HL-60/S4 treated with retinoic acid at 250 ng/mL for 4 days and 3 days (cell line): ENCODE results near the gene DAND5.
"Not testable (repeated sequence)": the region's sequence is repeated elsewhere in the genome, so short reads cannot be mapped to it uniquely, and the experiment has no call there.

Experiments used
- in situ Hi-C: fragments of 300-500 bp; cut with MboI; formaldehyde crosslinking; loops from 2 replicates; pipeline ENCODE4 v1.7.0; 2022; ENCODE audit warnings: low sequenced_read_pairs

Gene DAND5

GRCh38 chr19:12945479-12946091, 23.8 kb upstream of the DAND5 start, which contains the start of gene RAD23A:
RAD23A (plus strand) TSS chr19:12945862; CDS start chr19:12945949, 87 bp downstream.
- in situ Hi-C loops: no loop called here

- in situ Hi-C loops: no loop called here
Observed at GRCh38 chr19:12946092-12946721, 23.2 kb upstream of the DAND5 start.

- in situ Hi-C loops: no loop called here
Observed at GRCh38 chr19:12946731-12947496, 22.5 kb upstream of the DAND5 start.

GRCh38 chr19:12947702-12948611, 21.4 kb upstream of the DAND5 start:
- in situ Hi-C loops: no loop called here

- in situ Hi-C loops: no loop called here
Observed at GRCh38 chr19:12948612-12949362, 20.6 kb upstream of the DAND5 start.

- in situ Hi-C loops: no loop called here
Observed at GRCh38 chr19:12949363-12950283, 19.8 kb upstream of the DAND5 start.

GRCh38 chr19:12952050-12952449, 17.3 kb upstream of the DAND5 start:
- in situ Hi-C loops: not testable (repeated sequence)

GRCh38 chr19:12952488-12953137, 16.8 kb upstream of the DAND5 start:
- in situ Hi-C loops: no loop called here

GRCh38 chr19:12953138-12953798, 16.1 kb upstream of the DAND5 start:
- in situ Hi-C loops: no loop called here

- in situ Hi-C loops: no loop called here
Observed at GRCh38 chr19:12953799-12954611, 15.4 kb upstream of the DAND5 start.

GRCh38 chr19:12954612-12954962, 14.8 kb upstream of the DAND5 start:
- in situ Hi-C loops: no loop called here

- in situ Hi-C loops: not testable (repeated sequence)
Observed at GRCh38 chr19:12955575-12955974, 13.8 kb upstream of the DAND5 start.

GRCh38 chr19:12955996-12956395, 13.4 kb upstream of the DAND5 start:
- in situ Hi-C loops: no loop called here

- in situ Hi-C loops: no loop called here
Observed at GRCh38 chr19:12956446-12957388, 12.7 kb upstream of the DAND5 start, which contains the start of gene GADD45GIP1. GADD45GIP1 (minus strand) TSS chr19:12957223; CDS start chr19:12957212, 11 bp downstream.

- in situ Hi-C loops: not testable (repeated sequence)
Observed at GRCh38 chr19:12957389-12957952, 11.9 kb upstream of the DAND5 start.

GRCh38 chr19:12959481-12959880, 9.9 kb upstream of the DAND5 start:
- in situ Hi-C loops: no loop called here
